Adrenal gland (tissue), 5 donors: Measurements from ENCODE around the gene COPS3.

Experiments
- POLR2A ChIP-seq, 2 donors: fragments of 450-650 bp; IDR thresholded peaks; one replicate each; pipeline ENCODE4 v1.6.1; 2017; ENCODE audit warnings: antibody characterized with exemption in 2 of 2, mild to moderate bottlenecking in 2 of 2, moderate library complexity in 1 of 2
- TF ChIP-seq, protein P1 (sequence below), 6 experiments: fragments of 450-650 bp in 4 of 6; fragments of 200-600 bp in 2 of 6; sonication (generic) in 1 of 6; IDR thresholded peaks; 1 replicate in 5 of 6; 2 replicates in 1 of 6; pipeline versions ENCODE4 v1.5.1 to v1.8.0; 2016 to 2021; ENCODE audit warnings: antibody characterized with exemption in 6 of 6, mild to moderate bottlenecking in 2 of 6, moderate library complexity in 1 of 6
- donor health status: DM: no; HTN: no; CAD: no.

DNA sequence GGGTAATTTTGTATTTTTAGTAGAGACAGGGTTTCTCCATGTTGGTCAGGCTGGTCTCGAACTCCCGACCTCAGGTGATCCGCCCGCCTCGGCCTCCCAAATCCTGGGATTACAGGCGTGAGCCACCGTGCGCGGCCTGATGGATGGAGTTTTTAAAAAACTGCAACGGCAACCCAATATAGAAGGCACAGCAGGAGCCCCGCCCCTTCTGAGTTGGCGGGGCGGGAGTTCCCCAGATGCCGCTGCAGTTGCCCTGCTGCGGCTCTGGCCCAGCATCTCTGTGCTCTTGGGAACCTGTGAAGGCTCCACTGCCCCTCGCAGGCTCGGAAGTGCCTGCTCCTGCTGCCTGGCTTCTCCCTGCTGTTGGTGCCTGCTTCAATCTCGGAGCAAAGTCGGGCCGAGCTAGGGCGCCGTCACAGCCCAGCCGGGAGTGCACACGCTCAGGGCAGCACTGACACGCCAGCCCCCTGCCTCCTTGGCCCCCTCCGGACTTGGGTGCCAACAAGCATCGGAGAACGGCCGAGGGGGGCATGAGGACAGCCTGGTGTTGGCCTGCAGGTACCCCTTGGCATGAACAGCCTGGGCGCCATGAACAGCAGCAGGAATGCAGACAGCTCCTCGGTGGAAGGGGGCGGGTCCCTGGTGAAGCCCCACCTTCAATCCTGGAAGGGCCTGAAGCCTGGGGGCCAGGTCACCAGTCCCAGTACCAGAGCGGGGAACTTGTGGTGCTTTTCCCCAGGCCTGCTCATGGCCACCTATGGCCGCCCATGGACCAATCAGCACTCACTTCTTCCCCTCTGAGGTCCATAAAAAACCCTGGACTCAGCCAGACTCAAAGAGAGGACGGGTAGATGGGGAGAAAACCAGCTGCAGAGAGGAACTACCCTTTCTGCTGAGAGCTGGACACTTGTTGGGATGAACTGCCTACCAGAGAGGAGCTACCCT, 19.9 kb upstream of the COPS3 start:
- TF ChIP-seq, protein P1, sequence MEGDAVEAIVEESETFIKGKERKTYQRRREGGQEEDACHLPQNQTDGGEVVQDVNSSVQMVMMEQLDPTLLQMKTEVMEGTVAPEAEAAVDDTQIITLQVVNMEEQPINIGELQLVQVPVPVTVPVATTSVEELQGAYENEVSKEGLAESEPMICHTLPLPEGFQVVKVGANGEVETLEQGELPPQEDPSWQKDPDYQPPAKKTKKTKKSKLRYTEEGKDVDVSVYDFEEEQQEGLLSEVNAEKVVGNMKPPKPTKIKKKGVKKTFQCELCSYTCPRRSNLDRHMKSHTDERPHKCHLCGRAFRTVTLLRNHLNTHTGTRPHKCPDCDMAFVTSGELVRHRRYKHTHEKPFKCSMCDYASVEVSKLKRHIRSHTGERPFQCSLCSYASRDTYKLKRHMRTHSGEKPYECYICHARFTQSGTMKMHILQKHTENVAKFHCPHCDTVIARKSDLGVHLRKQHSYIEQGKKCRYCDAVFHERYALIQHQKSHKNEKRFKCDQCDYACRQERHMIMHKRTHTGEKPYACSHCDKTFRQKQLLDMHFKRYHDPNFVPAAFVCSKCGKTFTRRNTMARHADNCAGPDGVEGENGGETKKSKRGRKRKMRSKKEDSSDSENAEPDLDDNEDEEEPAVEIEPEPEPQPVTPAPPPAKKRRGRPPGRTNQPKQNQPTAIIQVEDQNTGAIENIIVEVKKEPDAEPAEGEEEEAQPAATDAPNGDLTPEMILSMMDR (IDR thresholded peaks at IDR 0.05) = no peak
- TF ChIP-seq POLR2A (IDR thresholded peaks at IDR 0.05) = no peak
